Stimulated activated naive CD8-positive, alpha-beta T cell treated with anti-CD3 and anti-CD28 coated beads, Interleukin-15, amount 100 ng/mL, for 72 hours (primary cell): ENCODE measurements around the gene NEGR1.
"Not testable (repeated sequence)": the region's sequence is repeated elsewhere in the genome, so short reads cannot be mapped to it uniquely, and the experiment has no call there.

Source experiments
- ATAC-seq: fragments of 150-1000 bp; cut with Tn5 transposase; 2 replicates; pipeline ENCODE4 v1.10.0; 2021; ENCODE audit warnings: mild to moderate bottlenecking, moderate library complexity
- DNase-seq, 2 donors: peaks; one replicate each; pipeline ENCODE4 v3.0.0; 2021 to 2022
- H3K27ac Mint-ChIP-seq, 2 donors: one replicate each; pipeline ENCODE4 v1.8.0; 2022; ENCODE audit warnings: mild to moderate bottlenecking in 2 of 2, mixed read lengths in 2 of 2, moderate library complexity in 2 of 2
- H3K27me3 Mint-ChIP-seq: one replicate; pipeline ENCODE4 v1.8.0; 2022; ENCODE audit warnings: mixed read lengths
- H3K4me1 Mint-ChIP-seq: one replicate; pipeline ENCODE4 v1.8.0; 2022; ENCODE audit warnings: mild to moderate bottlenecking, mixed read lengths
- H3K4me3 Mint-ChIP-seq, 2 donors: one replicate each; pipeline ENCODE4 v1.8.0; 2022; ENCODE audit warnings: mild to moderate bottlenecking in 2 of 2, mixed read lengths in 2 of 2, moderate library complexity in 1 of 2
- H3K9me3 Mint-ChIP-seq, 2 donors: one replicate each; pipeline ENCODE4 v1.8.0; 2022; ENCODE audit warnings: mixed read lengths in 2 of 2

Gene NEGR1

DNA sequence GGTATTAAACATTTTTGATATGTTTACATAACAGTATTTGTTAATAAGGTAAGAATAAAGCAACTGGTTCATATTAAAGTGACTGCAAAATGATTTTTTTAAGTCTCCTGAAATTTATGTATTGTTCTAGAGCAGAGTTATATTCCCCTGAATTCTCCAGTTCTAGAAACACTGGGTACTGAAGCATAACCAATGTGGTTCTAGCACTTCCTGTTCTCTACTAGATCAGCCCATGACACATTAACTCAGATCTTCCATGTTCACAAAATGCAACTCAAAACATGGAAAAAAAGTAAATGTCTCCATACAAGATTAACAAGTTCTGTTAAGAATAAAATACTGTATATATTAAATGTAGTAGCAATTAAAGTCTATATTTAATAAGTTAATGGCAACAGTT, 3.9 kb downstream of the NEGR1 start:
- no peak overlapping the region for H3K27ac Mint-ChIP-seq
- H3K9me3 Mint-ChIP-seq, result no peaks in the 10 kb centered on the region
- no peak for DNase-seq
- peaks cover 36% of the 10 kb centered on the region for H3K27me3 Mint-ChIP-seq
- peaks cover 23% of the 10 kb centered on the region for H3K4me1 Mint-ChIP-seq
- ATAC-seq, result no peak
- H3K4me3 Mint-ChIP-seq, result no peak overlapping the region

DNA sequence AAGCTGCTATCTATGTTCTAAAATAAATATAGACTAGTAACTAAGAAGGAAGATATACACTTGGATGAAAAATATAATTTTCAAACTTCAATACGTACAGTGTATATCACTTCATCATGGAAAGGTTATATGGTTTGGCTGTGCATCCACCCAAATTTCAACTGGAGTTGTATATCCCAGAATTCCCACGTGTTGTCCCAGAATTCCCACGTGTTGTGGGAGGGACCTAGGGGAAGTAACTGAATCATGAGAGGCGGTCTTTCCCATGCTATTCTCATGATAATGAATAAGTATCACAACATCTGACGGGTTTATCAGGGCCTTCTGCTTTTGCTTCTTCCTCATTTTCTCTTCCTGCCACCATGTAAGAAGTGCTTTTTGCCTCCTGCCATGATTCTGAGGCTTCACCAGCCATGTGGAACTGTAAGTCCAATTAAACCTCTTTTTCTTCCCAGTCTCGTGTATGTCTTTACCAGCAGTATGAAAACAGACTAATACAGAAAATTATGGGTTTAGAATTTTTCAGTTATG, 10.7 kb downstream of the NEGR1 start:
- Mint-ChIP-seq H3K4me1 (no peaks in the 10 kb centered on the region), H3K27ac (no peak overlapping the region), H3K4me3 (no peak overlapping the region), H3K9me3 (no peaks in the 10 kb centered on the region), H3K27me3 (peaks cover 16% of the 10 kb centered on the region)
- no peak for ATAC-seq
- no peak for DNase-seq

DNA sequence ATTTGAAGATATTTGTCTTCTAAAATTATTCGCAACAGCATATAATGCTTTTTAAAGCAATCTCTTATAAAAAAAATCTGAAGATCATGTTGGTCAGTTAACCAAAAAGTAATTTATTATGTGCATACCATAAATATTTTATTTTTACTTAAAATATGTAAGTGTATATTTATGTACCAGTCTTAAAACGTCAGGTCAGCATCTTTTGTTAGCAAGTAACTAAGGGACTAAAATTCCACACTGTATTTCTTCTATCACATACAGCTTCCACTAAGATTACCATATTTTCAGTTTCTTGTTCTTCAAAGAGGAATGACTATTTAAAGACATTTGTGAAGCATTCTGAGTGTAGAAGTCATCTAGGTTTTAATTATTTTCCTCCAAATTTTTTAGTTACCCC, 19.6 kb downstream of the NEGR1 start:
- Mint-ChIP-seq H3K27me3 (peaks cover 2% of the 10 kb centered on the region), H3K27ac (no peak overlapping the region), H3K4me3 (no peak overlapping the region), H3K9me3 (no peaks in the 10 kb centered on the region), H3K4me1 (no peaks in the 10 kb centered on the region)
- no peak for ATAC-seq
- no peak for DNase-seq

DNA sequence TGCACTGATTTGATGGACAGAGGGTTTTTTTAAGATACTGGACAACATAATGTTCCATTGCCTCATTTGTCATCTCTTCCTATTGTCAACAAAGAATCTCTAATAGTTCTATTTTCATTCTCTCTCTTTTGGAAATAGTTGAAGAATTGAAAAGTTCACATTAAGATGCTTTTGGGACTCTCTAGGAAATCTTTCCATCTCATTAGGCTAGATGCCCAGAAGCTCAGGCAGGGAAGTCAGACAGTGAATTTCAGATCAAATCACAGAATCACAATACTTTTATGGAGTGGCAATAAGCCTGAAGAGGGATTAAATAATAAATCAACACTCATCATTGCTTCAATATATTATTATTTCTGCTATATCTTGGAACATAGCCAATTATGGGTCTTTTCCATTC, 29.2 kb downstream of the NEGR1 start:
- H3K4me3 Mint-ChIP-seq, result no peak overlapping the region
- H3K27me3 Mint-ChIP-seq, result no peaks in the 10 kb centered on the region
- no peak for ATAC-seq
- DNase-seq, result no peak
- H3K4me1 Mint-ChIP-seq, result no peaks in the 10 kb centered on the region
- peak overlapping the region in 1 of 2 donors; percentile 58 for H3K27ac Mint-ChIP-seq
- no peaks in the 10 kb centered on the region for H3K9me3 Mint-ChIP-seq

DNA sequence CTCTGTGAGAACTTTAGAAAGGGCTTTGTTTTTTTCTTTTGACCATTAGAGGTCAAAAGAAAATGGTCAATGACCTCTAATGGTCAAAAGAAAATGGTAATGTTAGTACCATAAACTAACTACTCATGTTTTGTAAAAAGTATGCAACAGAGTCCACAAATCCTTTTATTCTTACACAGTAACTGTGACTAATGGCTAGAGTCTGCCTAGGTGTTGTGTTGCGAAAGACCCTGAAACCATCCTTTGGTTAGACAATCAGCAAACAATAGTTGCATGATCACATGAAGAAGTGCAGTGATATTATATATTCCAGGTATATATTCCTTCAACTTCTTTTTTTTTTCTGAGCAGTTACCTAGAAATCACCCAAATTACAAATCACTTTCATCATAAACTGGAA, 40.9 kb downstream of the NEGR1 start:
- no peak overlapping the region for H3K27ac Mint-ChIP-seq
- no peak for DNase-seq
- H3K9me3 Mint-ChIP-seq, result no peaks in the 10 kb centered on the region
- no peaks in the 10 kb centered on the region for H3K27me3 Mint-ChIP-seq
- no peak for ATAC-seq
- no peaks in the 10 kb centered on the region for H3K4me1 Mint-ChIP-seq
- no peak overlapping the region for H3K4me3 Mint-ChIP-seq

DNA sequence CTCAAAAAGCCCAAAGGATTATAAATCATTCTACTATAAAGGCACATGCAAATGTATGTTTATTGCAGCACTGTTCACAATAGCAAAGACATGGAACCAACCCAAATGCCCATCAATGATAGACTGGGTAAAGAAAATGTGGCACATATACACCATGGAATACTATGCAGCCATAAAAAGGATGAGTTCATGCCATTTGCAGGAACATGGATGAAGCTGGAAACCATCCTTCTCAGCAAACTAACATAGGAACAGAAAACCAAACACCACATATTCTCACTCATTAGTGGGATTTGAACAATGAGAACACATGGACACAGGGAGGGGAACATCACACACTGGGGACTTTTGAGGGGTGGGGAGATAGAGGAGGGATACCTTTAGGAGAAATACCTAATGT, 46.4 kb downstream of the NEGR1 start:
- not testable (repeated sequence) for H3K4me1 Mint-ChIP-seq, H3K9me3 Mint-ChIP-seq, DNase-seq, H3K27me3 Mint-ChIP-seq, H3K4me3 Mint-ChIP-seq, H3K27ac Mint-ChIP-seq, ATAC-seq

DNA sequence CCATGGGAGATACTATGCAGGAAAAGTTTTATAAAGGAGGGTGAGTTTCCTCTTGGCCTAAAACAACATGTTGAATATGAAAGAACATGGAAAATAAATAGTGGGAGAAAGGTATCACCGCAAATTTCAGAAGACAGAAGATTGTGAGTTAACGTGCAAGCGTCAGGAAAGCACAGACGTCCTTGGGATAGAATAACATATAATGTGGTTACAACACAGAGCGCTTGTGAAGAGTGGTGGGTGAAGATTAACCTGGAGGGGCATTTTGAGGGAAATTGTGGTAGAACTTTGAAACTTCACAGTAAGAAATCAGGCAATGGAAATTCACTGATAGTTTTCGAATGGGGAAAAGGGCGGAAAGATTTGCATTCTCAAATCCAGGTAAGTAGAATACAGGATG, 47.3 kb downstream of the NEGR1 start:
- Mint-ChIP-seq H3K9me3 (peaks cover 0 to 7% of the 10 kb centered on the region in 2 donors), H3K27me3 (no peaks in the 10 kb centered on the region), H3K27ac (no peak overlapping the region), H3K4me3 (no peak overlapping the region), H3K4me1 (no peaks in the 10 kb centered on the region)
- ATAC-seq, result no peak
- DNase-seq, result no peak

DNA sequence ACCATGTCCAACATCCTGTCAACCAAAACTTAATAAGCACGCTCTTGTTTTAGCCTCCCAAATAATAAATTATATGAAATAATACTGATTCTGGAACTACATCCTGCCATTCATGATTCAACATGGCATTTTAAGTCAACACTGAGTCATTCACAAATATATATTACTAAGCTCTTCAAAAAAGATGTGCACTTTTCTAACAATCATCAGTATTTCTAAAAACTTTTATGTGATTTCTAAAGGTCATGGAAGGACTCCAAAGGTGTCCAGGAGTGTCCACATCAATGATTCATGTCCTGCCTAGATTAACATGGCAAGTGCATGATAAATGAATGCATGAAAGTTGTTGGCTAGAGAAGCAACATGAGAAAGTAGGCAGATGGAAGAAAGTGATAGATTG, 51.6 kb downstream of the NEGR1 start:
- DNase-seq (no peak), ATAC-seq (no peak)
- Mint-ChIP-seq H3K27me3 (no peaks in the 10 kb centered on the region), H3K4me3 (no peak overlapping the region), H3K4me1 (no peaks in the 10 kb centered on the region), H3K27ac (no peak overlapping the region), H3K9me3 (peaks cover 0 to 7% of the 10 kb centered on the region in 2 donors)

DNA sequence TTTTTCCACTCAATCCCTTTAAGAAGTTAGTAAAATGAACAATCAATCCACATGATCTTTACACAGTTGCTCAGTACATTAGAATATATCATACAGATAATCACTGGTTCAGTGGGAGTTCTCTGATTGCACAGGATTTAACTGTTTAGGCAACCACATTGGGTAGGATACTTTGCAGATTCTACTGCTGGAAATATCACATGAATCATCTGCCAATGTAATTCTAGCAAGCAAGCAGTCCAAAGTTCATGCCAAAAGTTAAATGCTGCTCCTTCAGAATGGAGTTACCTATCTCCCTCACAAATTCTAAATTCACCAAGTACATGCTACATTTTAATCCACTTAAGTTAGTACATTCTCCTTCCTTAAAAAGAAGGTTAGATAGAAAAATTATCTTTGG, 52.4 kb downstream of the NEGR1 start:
- Mint-ChIP-seq H3K27ac (no peak overlapping the region), H3K4me3 (no peak overlapping the region), H3K4me1 (no peaks in the 10 kb centered on the region), H3K27me3 (no peaks in the 10 kb centered on the region), H3K9me3 (peaks cover 0 to 7% of the 10 kb centered on the region in 2 donors)
- ATAC-seq (no peak), DNase-seq (no peak)

DNA sequence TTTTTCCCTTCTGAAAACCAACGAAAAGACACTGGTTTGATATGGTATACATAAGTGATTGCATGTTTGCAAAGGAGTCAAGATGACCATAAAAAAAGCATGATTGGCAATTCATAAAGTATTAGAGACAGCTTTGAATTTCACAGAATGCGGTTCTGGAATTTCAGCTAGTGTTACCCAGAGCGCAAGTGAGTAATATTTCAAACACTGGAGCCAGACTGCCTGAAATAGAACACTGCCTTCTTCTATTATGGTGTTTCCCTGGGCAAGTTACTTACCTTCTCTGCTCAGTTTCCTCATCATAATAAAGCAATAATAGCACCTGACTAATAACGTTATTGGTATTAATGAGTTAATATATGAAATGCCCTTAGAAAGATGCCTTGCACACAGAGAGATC, 54.7 kb downstream of the NEGR1 start:
- Mint-ChIP-seq H3K27ac (no peak overlapping the region), H3K27me3 (no peaks in the 10 kb centered on the region), H3K9me3 (no peaks in the 10 kb centered on the region)

DNA sequence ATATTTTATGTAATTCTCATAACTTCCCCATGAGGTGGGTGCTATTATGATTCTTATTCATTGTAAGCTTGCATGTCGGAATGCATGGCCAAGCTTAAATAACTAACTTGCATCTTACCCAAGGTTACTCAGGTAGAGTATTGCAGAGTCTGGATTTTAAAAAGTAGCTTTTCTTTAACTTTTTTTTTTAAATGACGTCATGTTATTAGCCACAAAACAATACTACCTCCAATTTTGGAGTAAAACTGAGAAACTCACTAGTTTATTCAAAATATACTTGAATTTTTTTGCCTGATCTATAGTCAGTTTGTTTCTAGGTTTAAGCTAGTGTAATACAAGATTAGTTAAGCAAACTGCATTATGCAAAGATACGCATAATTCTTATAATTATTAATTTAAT, 57.8 kb downstream of the NEGR1 start:
- ATAC-seq, result no peak
- Mint-ChIP-seq H3K27me3 (no peaks in the 10 kb centered on the region), H3K27ac (no peak overlapping the region), H3K4me1 (no peaks in the 10 kb centered on the region), H3K4me3 (no peak overlapping the region), H3K9me3 (no peaks in the 10 kb centered on the region)
- no peak for DNase-seq

More for the DNA sequence above, 54.7 kb downstream of the NEGR1 start:
- no peak for DNase-seq
- H3K4me1 Mint-ChIP-seq, result no peaks in the 10 kb centered on the region
- H3K4me3 Mint-ChIP-seq, result no peak overlapping the region
- ATAC-seq, result no peak

DNA sequence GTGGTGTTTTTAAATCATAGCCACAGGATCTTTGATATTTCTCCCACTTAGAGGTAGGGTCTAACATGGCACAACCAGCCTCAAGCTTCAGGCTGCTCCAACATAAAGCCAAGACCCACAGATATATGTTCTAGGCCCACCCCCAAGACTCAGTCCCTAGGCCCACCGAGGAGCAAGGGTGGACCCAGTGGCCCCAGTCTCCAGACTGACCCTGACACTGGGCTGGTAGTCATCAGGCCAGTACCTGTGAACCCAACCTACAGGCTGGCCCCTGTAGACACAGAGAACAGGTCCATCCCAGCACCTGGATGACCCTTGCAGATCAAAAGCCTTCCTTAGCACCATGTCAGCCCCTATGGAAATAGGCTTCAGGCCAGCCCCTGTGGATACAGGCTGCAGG, 60.5 kb downstream of the NEGR1 start:
- peak; percentile 28 for ATAC-seq
- Mint-ChIP-seq H3K9me3 (no peaks in the 10 kb centered on the region), H3K27ac (no peak overlapping the region), H3K4me3 (no peak overlapping the region), H3K27me3 (no peaks in the 10 kb centered on the region), H3K4me1 (no peaks in the 10 kb centered on the region)
- no peak for DNase-seq

DNA sequence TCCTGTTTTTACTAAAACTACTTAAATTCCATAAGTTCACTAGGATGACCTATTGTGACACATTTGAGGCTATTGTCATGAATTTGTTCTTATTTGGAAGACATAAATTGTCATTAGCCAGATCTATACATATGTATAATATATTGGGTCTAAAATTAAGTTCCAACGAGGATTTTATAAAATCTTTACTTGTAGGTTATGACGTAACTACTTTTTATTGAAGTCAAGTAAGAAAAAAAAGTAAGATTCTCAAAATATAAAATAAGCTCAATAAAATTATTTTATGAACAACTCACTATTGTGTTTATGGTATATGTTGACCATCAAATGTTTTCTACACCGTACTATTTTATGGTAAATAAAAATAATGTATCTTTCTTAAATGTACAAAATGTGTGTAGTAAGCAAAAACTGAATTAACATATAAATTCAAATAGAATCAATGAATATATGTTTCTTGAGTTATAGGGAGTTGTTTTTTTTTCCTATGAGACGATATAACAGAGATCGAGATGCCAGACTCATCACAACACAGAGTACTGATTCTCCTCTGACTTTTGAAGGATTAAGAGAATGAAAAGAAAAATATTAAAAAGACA, 64.1 kb downstream of the NEGR1 start:
- H3K9me3 Mint-ChIP-seq, result no peaks in the 10 kb centered on the region
- H3K4me1 Mint-ChIP-seq, result no peaks in the 10 kb centered on the region
- DNase-seq, result no peak
- no peak overlapping the region for H3K4me3 Mint-ChIP-seq
- no peak overlapping the region for H3K27ac Mint-ChIP-seq
- H3K27me3 Mint-ChIP-seq, result no peaks in the 10 kb centered on the region
- no peak for ATAC-seq

DNA sequence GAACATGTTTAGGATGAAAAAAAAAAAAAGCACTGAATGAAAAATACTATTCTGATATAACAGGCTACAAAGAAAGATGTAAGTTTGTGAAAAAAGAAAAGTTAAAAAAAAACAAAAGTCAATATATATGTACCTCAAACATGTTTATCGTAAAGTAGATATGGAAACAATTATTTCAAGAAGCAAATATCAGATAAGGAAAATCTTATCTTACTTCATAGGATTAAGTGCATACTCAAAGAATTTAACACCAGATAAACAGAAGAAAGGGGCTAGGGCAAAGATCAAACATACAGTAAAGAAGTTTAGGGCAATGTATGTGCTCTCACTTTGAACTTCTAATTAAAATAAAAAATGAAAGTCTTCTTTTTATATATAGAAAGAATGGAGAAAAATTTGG, 75.3 kb downstream of the NEGR1 start:
- no peak for DNase-seq
- Mint-ChIP-seq H3K9me3 (no peaks in the 10 kb centered on the region), H3K27ac (no peak overlapping the region), H3K27me3 (no peaks in the 10 kb centered on the region), H3K4me1 (no peaks in the 10 kb centered on the region), H3K4me3 (no peak overlapping the region)
- no peak for ATAC-seq

DNA sequence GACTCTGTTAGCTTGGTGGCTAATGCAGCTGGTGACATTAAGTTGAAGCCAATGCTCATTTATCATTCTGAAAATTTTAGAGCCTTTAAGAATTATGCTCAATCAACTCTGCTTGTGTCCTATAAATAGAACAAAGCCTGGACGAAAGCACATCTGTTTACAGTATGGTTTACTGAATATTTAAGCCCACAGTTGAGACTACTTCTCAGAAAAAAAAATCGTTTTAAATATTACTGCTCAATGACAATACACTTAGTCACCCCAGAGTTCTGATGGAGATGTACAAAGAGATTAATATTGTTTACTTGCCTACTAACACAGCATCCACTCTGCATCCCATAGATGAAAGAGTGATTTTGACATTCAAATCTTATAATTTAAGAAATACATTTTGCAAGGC, 79.6 kb downstream of the NEGR1 start:
- DNase-seq (no peak), ATAC-seq (no peak)
- no peak overlapping the region for H3K27ac Mint-ChIP-seq
- H3K4me1 Mint-ChIP-seq, result no peaks in the 10 kb centered on the region
- no peaks in the 10 kb centered on the region for H3K9me3 Mint-ChIP-seq
- no peak overlapping the region for H3K4me3 Mint-ChIP-seq
- H3K27me3 Mint-ChIP-seq, result no peaks in the 10 kb centered on the region

DNA sequence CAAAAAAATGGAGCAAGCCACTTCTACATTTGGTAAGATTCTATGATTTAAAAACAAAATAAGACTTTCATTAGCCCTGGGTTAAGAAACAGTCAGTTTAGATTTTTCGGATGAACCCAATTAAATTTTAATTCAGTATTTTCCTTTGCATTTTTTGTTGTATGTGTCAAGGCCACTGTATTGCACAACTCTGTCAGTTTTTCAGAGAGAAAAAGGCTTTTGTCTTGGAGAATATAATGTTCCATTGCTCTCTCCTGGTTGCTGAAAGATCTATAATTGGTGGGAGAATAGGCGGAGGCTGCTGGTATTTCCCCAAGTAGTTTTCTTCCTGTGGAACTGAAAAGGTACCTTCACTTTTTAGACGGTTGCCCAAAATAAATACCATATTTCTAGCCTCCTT, 84.6 kb downstream of the NEGR1 start:
- H3K27ac Mint-ChIP-seq, result no peak overlapping the region
- no peaks in the 10 kb centered on the region for H3K4me1 Mint-ChIP-seq
- no peak overlapping the region for H3K4me3 Mint-ChIP-seq
- ATAC-seq (no peak), DNase-seq (no peak)
- no peaks in the 10 kb centered on the region for H3K27me3 Mint-ChIP-seq
- H3K9me3 Mint-ChIP-seq, result no peaks in the 10 kb centered on the region

DNA sequence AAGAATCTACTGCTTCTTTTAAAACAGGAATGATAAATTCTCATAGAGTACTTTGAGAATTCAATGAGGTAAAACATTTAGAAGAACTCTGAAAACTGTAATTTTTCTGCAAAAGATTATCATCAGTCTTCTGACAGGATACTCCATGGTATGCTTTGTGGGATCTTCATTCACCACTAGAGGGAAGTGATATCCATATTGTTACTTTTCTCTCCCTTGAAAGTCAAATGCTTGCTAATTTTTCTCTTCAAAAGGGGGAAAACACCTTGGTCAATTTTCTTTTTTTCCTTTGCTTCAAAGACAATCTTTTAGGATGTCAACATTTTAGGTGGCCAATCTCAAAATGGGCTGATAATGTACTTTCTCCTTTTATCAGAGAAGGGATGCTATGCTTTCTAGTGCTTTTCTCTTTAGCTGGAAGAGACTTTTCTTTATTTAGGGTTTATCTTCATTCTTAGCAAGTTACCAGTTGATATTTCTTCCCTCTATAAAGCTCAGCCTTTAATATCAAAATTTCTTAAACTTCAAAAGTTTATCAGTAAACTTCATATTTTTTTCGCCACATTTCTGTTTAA, 95.5 kb downstream of the NEGR1 start:
- ATAC-seq (no peak), DNase-seq (no peak)
- Mint-ChIP-seq H3K4me1 (no peaks in the 10 kb centered on the region), H3K27ac (no peak overlapping the region), H3K4me3 (no peak overlapping the region), H3K27me3 (no peaks in the 10 kb centered on the region), H3K9me3 (no peaks in the 10 kb centered on the region)
